Mucosa of descending colon (tissue), 3 donors: ENCODE measurements around the gene AKAP6. TPM values are rescaled to one million over a fixed set of nuclear protein-coding genes. Genes with fewer than 3 reads are reported as not detected.

Experiments
- ATAC-seq: fragments of 200-7000 bp; cut with Tn5 transposase; one replicate; pipeline ENCODE4 v1.9.1; 2020; ENCODE audit warnings: mild to moderate bottlenecking, moderate library complexity
- DNase-seq, 3 donors: peaks; one replicate each; pipeline ENCODE4 v3.0.0-alpha.2; 2020
- H3K36me3 ChIP-seq: fragments of 200-600 bp; one replicate; pipeline ENCODE4 v1.8.0; 2021; ENCODE audit warnings: low read depth, mild to moderate bottlenecking
- H3K4me1 ChIP-seq: fragments of 200-600 bp; one replicate; pipeline ENCODE4 v1.8.0; 2021; ENCODE audit warnings: low read depth, mild to moderate bottlenecking
- H3K4me3 ChIP-seq: fragments of 200-600 bp; one replicate; pipeline ENCODE4 v1.8.0; 2021; ENCODE audit warnings: mild to moderate bottlenecking
- H3K9me3 ChIP-seq: fragments of 200-600 bp; one replicate; pipeline ENCODE4 v1.8.0; 2021; ENCODE audit warnings: mild to moderate bottlenecking
- CTCF ChIP-seq: fragments of 200-600 bp; IDR thresholded peaks from one replicate; pipeline ENCODE4 v1.8.0; 2022; ENCODE audit warnings: antibody characterized with exemption, mild to moderate bottlenecking
- intact Hi-C, 2 donors: fragments of 100-400 bp; cut with DNase I in 1 of 2; cut with micrococcal nuclease in 1 of 2; formaldehyde crosslinking; loops; one replicate each; pipeline versions ENCODE4 v1.11.0 to v1.11.1; 2022; cut with DNase I, micrococcal nuclease
- total RNA-seq, 3 donors: library from RNA; stranded (reverse); fragmentation: NEBNext Ultra II Directional in 2 of 3; extraction: Animal tissue kit (Norgen Biotek cat#: 25700) in 2 of 3; gene quantifications; one replicate each; pipeline versions ENCODE4 v1.2.1 to v1.2.4, GENCODE V29; 2021 to 2023
- donor health status: DM: no; HTN: no; CAD: no; lungs with moderate emphysema.
- donor health status: DM: no; HTN: no; CAD: no.
- donor health status: DM: no; HTN: yes; CAD: no.

Gene AKAP6
- total RNA-seq, 3 donors from 2014 or later, result 4.2 to 30.8 (median 5.4) TPM

GRCh38 chr14:32492457-32492856 lies 163.4 kb downstream of the AKAP6 start:
- Histone ChIP-seq H3K4me3 (no peak overlapping the region), H3K36me3 (no peaks in the 10 kb centered on the region), H3K4me1 (no peaks in the 10 kb centered on the region), H3K9me3 (no peaks in the 10 kb centered on the region)
- TF ChIP-seq CTCF, result no peak
- ATAC-seq, result no peak
- no peak for DNase-seq
- intact Hi-C loops, result no loop called here

- no peak for DNase-seq
- no peak for ATAC-seq
Observed at GRCh38 chr14:32494609-32495434, 165.7 kb downstream of the AKAP6 start.

GRCh38 chr14:32495435-32495734 lies 166.3 kb downstream of the AKAP6 start:
- Histone ChIP-seq H3K9me3 (no peaks in the 10 kb centered on the region), H3K4me3 (no peak overlapping the region), H3K36me3 (no peaks in the 10 kb centered on the region), H3K4me1 (no peaks in the 10 kb centered on the region)
- DNase-seq, result no peak
- ATAC-seq, result no peak
- intact Hi-C loops, result no loop called here
- TF ChIP-seq CTCF, result no peak

More at GRCh38 chr14:32494609-32495434, 165.7 kb downstream of the AKAP6 start:
- Histone ChIP-seq H3K9me3 (no peaks in the 10 kb centered on the region), H3K4me1 (no peaks in the 10 kb centered on the region), H3K36me3 (no peaks in the 10 kb centered on the region), H3K4me3 (no peak overlapping the region)
- no peak for TF ChIP-seq CTCF
- intact Hi-C loops, result no loop called here

GRCh38 chr14:32497248-32497647 lies 168.2 kb downstream of the AKAP6 start:
- TF ChIP-seq CTCF, result no peak
- H3K36me3 ChIP-seq, result no peaks in the 10 kb centered on the region
- H3K9me3 ChIP-seq, result no peaks in the 10 kb centered on the region
- H3K4me1 ChIP-seq, result no peaks in the 10 kb centered on the region
- intact Hi-C loops, result no loop called here
- no peak for ATAC-seq
- H3K4me3 ChIP-seq, result no peak overlapping the region
- no peak for DNase-seq

- Histone ChIP-seq H3K36me3 (no peaks in the 10 kb centered on the region), H3K9me3 (no peaks in the 10 kb centered on the region), H3K4me3 (no peak overlapping the region), H3K4me1 (no peaks in the 10 kb centered on the region)
- ATAC-seq (no peak), DNase-seq (no peak)
- intact Hi-C loops, result no loop called here
- no peak for TF ChIP-seq CTCF
Observed at GRCh38 chr14:32507029-32507984, 178.2 kb downstream of the AKAP6 start.
